PFSK-1 (cell line): ENCODE data around the gene TCF12.

Source experiments
- FOXP2 ChIP-seq: optimal IDR thresholded peaks from 2 replicates; pipeline ENCODE3; 2011; ENCODE audit warnings: borderline replicate concordance, control low read depth, inconsistent platforms; ENCODE audit not compliant: insufficient read depth; ENCODE audit errors: extremely low read length, extremely low read depth
- POLR2AphosphoS5 ChIP-seq: IDR thresholded peaks from 2 replicates; pipeline ENCODE4 v1.6.1; 2012; ENCODE audit warnings: low read depth, mild to moderate bottlenecking, control low read depth, low read length, moderate library complexity
- REST ChIP-seq, 2 experiments: IDR thresholded peaks; 2 replicates each; pipeline versions ENCODE4 v1.6.1 to v1.8.0; 2011 to 2012; ENCODE audit warnings: low read depth in 2 of 2, low read length in 2 of 2, control low read depth in 1 of 2, inconsistent platforms in 1 of 2, mild to moderate bottlenecking in 1 of 2, moderate library complexity in 1 of 2; ENCODE audit not compliant: insufficient read depth in 1 of 2
- SIN3A ChIP-seq: IDR thresholded peaks from 2 replicates; pipeline ENCODE4 v1.6.1; 2012; ENCODE audit warnings: mild to moderate bottlenecking, low read length, moderate library complexity, borderline replicate concordance; ENCODE audit not compliant: insufficient read depth

GRCh38 chr15:57158997-57159668, 240.7 kb downstream of the TCF12 start:
- no peak for TF ChIP-seq REST (IDR thresholded peaks at IDR 0.05; ENCODE audit: insufficient read depth in 1 of 2, low read depth in 2 of 2, low read length in 2 of 2)
- no peak for TF ChIP-seq POLR2AphosphoS5
- no peak for TF ChIP-seq SIN3A
- TF ChIP-seq FOXP2, result no peak
